ENCODE data around the gene MRPL27.

The MRPL27 gene

DNA sequence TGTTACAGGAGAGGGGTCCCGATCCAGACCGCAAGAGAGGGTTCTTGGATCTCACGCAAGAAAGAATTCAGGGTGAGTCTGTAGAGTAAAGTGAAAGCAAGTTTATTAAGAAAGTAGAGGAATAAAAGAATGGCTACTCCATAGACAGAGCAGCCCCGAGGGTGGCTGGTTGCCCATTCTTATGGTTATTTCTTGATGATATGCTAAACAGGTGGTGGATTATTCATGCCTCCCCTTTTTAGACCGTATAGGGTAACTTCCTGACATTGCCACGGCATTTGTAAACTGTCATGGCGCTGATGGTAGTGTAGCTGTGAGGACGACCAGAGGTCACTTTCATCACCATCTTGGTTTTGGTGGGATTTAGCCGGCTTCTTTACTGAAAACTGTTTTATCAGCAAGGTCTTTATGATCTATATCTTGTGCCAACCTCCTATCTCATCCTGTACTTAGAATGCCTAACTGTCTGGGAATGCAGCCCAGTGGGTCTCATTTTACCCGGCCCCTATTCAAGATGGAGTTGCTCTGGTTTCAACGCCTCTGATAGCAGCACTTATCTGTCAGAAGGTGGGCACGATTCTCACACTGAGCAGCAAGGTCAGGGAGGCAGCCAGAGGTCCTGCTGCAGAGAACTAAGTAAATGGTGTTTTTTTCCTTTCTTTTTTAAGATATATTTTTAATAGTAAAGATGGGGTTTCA, 53.5 kb downstream of the MRPL27 start:
- FAIRE-seq (no peak), DNase-seq (ENCODE audit: insufficient read length, low spot score) (no peak)

GRCh38 chr17:50318501-50319285, 54.3 kb downstream of the MRPL27 start:
- DNase-seq (ENCODE audit: insufficient read length, low spot score) (no peak), FAIRE-seq (no peak)

All from HTR-8/SVneo (cell line).